Activated CD4-positive, alpha-beta T cell treated with anti-CD3 and anti-CD28 coated beads, Interleukin-2, Interleukin-6, amounts not matched to agents 100 ng/mL and 50 ng/mL, durations not matched to agents 16 hours and 8 hours (primary cell): ENCODE measurements around the gene CENPX.

ENCODE experiments used
- DNase-seq: peaks from one replicate; pipeline ENCODE4 v3.0.0-alpha.2; 2020

The CENPX gene

GRCh38 chr17:82055023-82055964 lies 32.6 kb upstream of the CENPX start:
- no peak for DNase-seq

GRCh38 chr17:82054351-82055022 lies 31.8 kb upstream of the CENPX start:
- DNase-seq: no peak

GRCh38 chr17:82053556-82054263 lies 31.0 kb upstream of the CENPX start:
- DNase-seq: no peak

- no peak for DNase-seq
Observed at GRCh38 chr17:82053130-82053529, 30.5 kb upstream of the CENPX start.

- no peak for DNase-seq
Observed at GRCh38 chr17:82052638-82053059, 30.0 kb upstream of the CENPX start.

- DNase-seq: peak; percentile 85
Observed at GRCh38 chr17:82051776-82052637, 29.3 kb upstream of the CENPX start, which contains the start of the genes GPS1 and RFNG. TSS of gene GPS1 (plus strand) at chr17:82051898. CDS start at chr17:82051932, 34 bp downstream. TSS of gene RFNG (minus strand) at chr17:82051811. CDS start at chr17:82051766, 45 bp downstream.

GRCh38 chr17:82050761-82051641 lies 28.3 kb upstream of the CENPX start:
- no peak for DNase-seq

- no peak for DNase-seq
Observed at GRCh38 chr17:82050152-82050760, 27.6 kb upstream of the CENPX start.

- no peak for DNase-seq
Observed at GRCh38 chr17:82049521-82049971, 26.9 kb upstream of the CENPX start.

- no peak for DNase-seq
Observed at GRCh38 chr17:82049106-82049505, 26.4 kb upstream of the CENPX start.

- no peak for DNase-seq
Observed at GRCh38 chr17:82048571-82048971, 25.9 kb upstream of the CENPX start.

GRCh38 chr17:82047914-82048570 lies 25.4 kb upstream of the CENPX start:
- DNase-seq: no peak

GRCh38 chr17:82047379-82047778 lies 24.7 kb upstream of the CENPX start:
- DNase-seq: no peak

- no peak for DNase-seq
Observed at GRCh38 chr17:82046903-82047302, 24.2 kb upstream of the CENPX start.

GRCh38 chr17:82045936-82046484 lies 23.3 kb upstream of the CENPX start:
- DNase-seq: no peak

- no peak for DNase-seq
Observed at GRCh38 chr17:82043507-82043906, 20.8 kb upstream of the CENPX start.

GRCh38 chr17:82042649-82043048 lies 20.0 kb upstream of the CENPX start:
- DNase-seq: no peak

- no peak for DNase-seq
Observed at GRCh38 chr17:82041144-82041814, 18.6 kb upstream of the CENPX start.

GRCh38 chr17:82039695-82040299 lies 17.1 kb upstream of the CENPX start:
- no peak for DNase-seq
